B cell (primary cell): Measurements from ENCODE around the gene PHPT1. TPM values are rescaled to one million over a fixed set of nuclear protein-coding genes. Genes with fewer than 3 reads are reported as not detected.

ENCODE experiments used
- ATAC-seq: fragments of 200-7000 bp; cut with Tn5 transposase; one replicate; pipeline ENCODE4 v1.10.0; 2021; ENCODE audit warnings: low read depth, mild to moderate bottlenecking, moderate number of reproducible peaks, moderate library complexity
- CTCF ChIA-PET: fragments of 350-600 bp; sonication (Branson Sonifier 250); formaldehyde crosslinking; loops from one replicate; lab custom pipeline; 2021; ENCODE audit warnings: antibody characterized with exemption, inconsistent platforms; lab: Charles Lee
- POLR2A ChIA-PET: fragments of 350-600 bp; sonication (Branson Sonifier 250); formaldehyde crosslinking; loops from one replicate; lab custom pipeline; 2021; ENCODE audit warnings: antibody characterized with exemption; lab: Charles Lee
- DNase-seq: peaks from one replicate; pipeline ENCODE4 v3.0.0; 2013
- H2AFZ ChIP-seq: 2 replicates; pipeline ENCODE4 v1.6.1; 2012; ENCODE audit warnings: mild to moderate bottlenecking, low read depth, low read length; ENCODE audit not compliant: insufficient read depth, poor library complexity, severe bottlenecking
- H3K27ac ChIP-seq, 2 donors: 1 replicate in 1 of 2; 2 replicates in 1 of 2; pipeline ENCODE4 v1.5.1; 2012 to 2013; ENCODE audit warnings: low read length in 2 of 2, mild to moderate bottlenecking in 2 of 2, moderate library complexity in 1 of 2
- H3K27me3 ChIP-seq, 4 experiments: fragments of 200-600 bp in 1 of 4; sonication (generic) in 1 of 4; replicated peaks in 1 of 4; 1 replicate in 2 of 4; 2 replicates in 2 of 4; pipeline versions ENCODE4 v1.6.1 to v1.7.0; 2013 to 2016; ENCODE audit warnings: low read length in 3 of 4, mild to moderate bottlenecking in 2 of 4, mixed read lengths in 1 of 4, moderate library complexity in 1 of 4; ENCODE audit not compliant: insufficient read depth in 4 of 4, control insufficient read depth in 3 of 4; ENCODE audit errors: control extremely low read depth in 1 of 4
- H3K36me3 ChIP-seq, 2 experiments: replicated peaks in 1 of 2; 1 replicate in 1 of 2; 2 replicates in 1 of 2; pipeline versions ENCODE4 v1.6.1 to v1.7.1; 2013; ENCODE audit warnings: low read length in 1 of 2; ENCODE audit not compliant: insufficient read depth in 2 of 2, control insufficient read depth in 1 of 2; ENCODE audit errors: control extremely low read depth in 1 of 2, extremely low read depth in 1 of 2
- H3K4me1 ChIP-seq, 2 donors: fragments of 200-600 bp in 1 of 2; sonication (generic) in 1 of 2; 1 replicate in 1 of 2; 2 replicates in 1 of 2; pipeline versions ENCODE4 v1.5.1 to v1.6.1; 2013 to 2017; ENCODE audit warnings: low read length in 2 of 2; ENCODE audit not compliant: control insufficient read depth in 2 of 2, insufficient read depth in 2 of 2
- H3K4me2 ChIP-seq: replicated peaks from 2 replicates; pipeline ENCODE3; 2012; ENCODE audit warnings: mild to moderate bottlenecking, low read depth, low read length; ENCODE audit not compliant: poor library complexity, severe bottlenecking
- H3K4me3 ChIP-seq, 5 experiments: fragments of 200-600 bp in 1 of 5; sonication (generic) in 1 of 5; 1 replicate in 3 of 5; 2 replicates in 2 of 5; pipeline versions ENCODE4 v1.5.1 to v1.7.0; 2011 to 2016; ENCODE audit warnings: low read length in 4 of 5, mild to moderate bottlenecking in 4 of 5, low read depth in 2 of 5, control low read depth in 1 of 5, moderate library complexity in 1 of 5; ENCODE audit not compliant: insufficient read depth in 1 of 5; ENCODE audit errors: control extremely low read depth in 1 of 5, extremely low read depth in 1 of 5
- H3K79me2 ChIP-seq: fragments of 200-600 bp; sonication (generic); one replicate; pipeline ENCODE4 v1.6.0; 2016; ENCODE audit warnings: low read length; ENCODE audit not compliant: control insufficient read depth, insufficient read depth
- H3K9ac ChIP-seq: fragments of 200-600 bp; sonication (generic); 2 replicates; pipeline ENCODE4 v1.6.1; 2017; ENCODE audit warnings: mild to moderate bottlenecking, low read length, moderate library complexity
- H3K9me3 ChIP-seq, 3 donors: one replicate each; pipeline versions ENCODE4 v1.6.1 to v1.7.1; 2013; ENCODE audit warnings: low read length in 2 of 3; ENCODE audit not compliant: control insufficient read depth in 2 of 3, insufficient read depth in 1 of 3; ENCODE audit errors: control extremely low read depth in 1 of 3
- H4K20me1 ChIP-seq: 2 replicates; pipeline ENCODE4 v1.6.0; 2012; ENCODE audit warnings: mild to moderate bottlenecking, low read length; ENCODE audit not compliant: insufficient read depth, control insufficient read depth, poor library complexity, severe bottlenecking
- H3K27ac Mint-ChIP-seq: one replicate; pipeline ENCODE4 v1.8.0; 2021; ENCODE audit warnings: mixed read lengths
- H3K27me3 Mint-ChIP-seq: one replicate; pipeline ENCODE4 v1.8.0; 2021; ENCODE audit warnings: mixed read lengths
- H3K4me1 Mint-ChIP-seq: one replicate; pipeline ENCODE4 v1.8.0; 2021; ENCODE audit warnings: mixed read lengths
- H3K4me3 Mint-ChIP-seq: one replicate; pipeline ENCODE4 v1.8.0; 2021; ENCODE audit warnings: mixed read lengths
- H3K9me3 Mint-ChIP-seq: one replicate; pipeline ENCODE4 v1.8.0; 2022; ENCODE audit warnings: mixed read lengths; ENCODE audit not compliant: insufficient read depth
- CTCF ChIP-seq: fragments of 200-600 bp; IDR thresholded peaks from one replicate; pipeline ENCODE4 v1.8.0; 2022; ENCODE audit warnings: antibody characterized with exemption, mild to moderate bottlenecking
- EZH2 ChIP-seq: IDR thresholded peaks from 2 replicates; pipeline ENCODE4 v1.6.1; 2012; ENCODE audit warnings: borderline replicate concordance, low read depth, mild to moderate bottlenecking, moderate library complexity, low read length; ENCODE audit not compliant: insufficient read depth, poor library complexity, severe bottlenecking
- WGBS: methylation state at CpG from one replicate; pipeline ENCODE4 v1.1.5; 2013; ENCODE audit warnings: missing lambda C conversion rate; ENCODE audit not compliant: insufficient coverage; 5-methylcytosine and 5-hydroxymethylcytosine counted together
- intact Hi-C: fragments of 100-400 bp; cut with micrococcal nuclease; formaldehyde crosslinking; loops from one replicate; pipeline ENCODE4 v1.10.0; 2022
- polyA plus RNA-seq: library from polyadenylated mRNA; depleted of rRNA; stranded (reverse); fragments of >200 nt; gene quantifications from 2 replicates; pipeline ENCODE4 v1.2.3, GENCODE V29; 2012
- total RNA-seq, 2 donors: library from RNA; stranded (reverse); fragments of 120-200 nt in 1 of 2; gene quantifications; 1 replicate in 1 of 2; 2 replicates in 1 of 2; pipeline versions ENCODE4 v1.2.3 to v1.2.4, GENCODE V29; 2013 to 2022

PHPT1 gene
- total and polyA plus RNA-seq, 2 donors (not counting 1 experiment from before 2014, with no cell fraction given) = 36.5 to 37.2 TPM

GRCh38 chr9:136845465-136846260 is 3.5 kb upstream of the PHPT1 start:
- Histone ChIP-seq H3K4me2 (no peak overlapping the region), H3K9me3 (peaks cover 0 to 25% (median 0%) of the 10 kb centered on the region in 3 donors), H3K27ac (no peak overlapping the region), H3K9ac (no peak overlapping the region), H2AFZ (no peak overlapping the region), H3K79me2 (peaks cover 2% of the 10 kb centered on the region), H3K36me3 (no peaks in the 10 kb centered on the region), H3K4me1 (peaks cover 49 to 57% of the 10 kb centered on the region in 2 donors), H3K27me3 (peaks cover 0 to 39% (median 12%) of the 10 kb centered on the region in 4 experiments), H4K20me1 (peaks cover 34% of the 10 kb centered on the region), H3K4me3 (no peak overlapping the region)
- Mint-ChIP-seq H3K27ac (peak overlapping the region; percentile 26), H3K27me3 (peaks cover 7% of the 10 kb centered on the region), H3K9me3 (no peaks in the 10 kb centered on the region), H3K4me1 (peaks cover 31% of the 10 kb centered on the region), H3K4me3 (peak overlapping the region; percentile 29)
- POLR2A ChIA-PET = no interaction called here
- ATAC-seq (no peak), DNase-seq (peak; percentile 29)
- CTCF ChIA-PET = interaction anchor here (1.1 kb wide), 1 partner anchor 30 kb away, joined by 5 read pairs; no protein-coding TSS in a partner anchor
- TF ChIP-seq EZH2 (no peak), CTCF (no peak)
- intact Hi-C loops = loop anchor here (5.0 kb wide), 1 partner anchor 57 kb away; no protein-coding TSS in a partner anchor
- WGBS = 37% methylated on average over 102 of the region's 102 CpGs
